ENCODE results near the gene CDKN1A. TPM values are rescaled to one million over a fixed set of nuclear protein-coding genes. Genes with fewer than 3 reads are reported as not detected.
A peak's percentile ranks its signal among the peaks of the same experiment; 100 is the strongest.

The CDKN1A gene
- total and polyA plus RNA-seq, 9 of the 15 experiments (the other 6 are each of a cell fraction or from before 2014, with no cell fraction given), result 0.25 to 8.1 (median 5.1) TPM

GRCh38 chr6:36676141-36677058, 2.1 kb upstream of the CDKN1A start:
- Histone ChIP-seq H3K4me2 (ENCODE audit: insufficient read depth, low read length) (no peak overlapping the region), H3K9ac (ENCODE audit: insufficient read depth in 1 of 2, low read depth in 2 of 2, low read length in 2 of 2) (no peak overlapping the region), H3K27me3 (ENCODE audit: control insufficient read depth in 2 of 2, insufficient read depth in 2 of 2, low read length in 2 of 2) (peaks cover 23 to 41% of the 10 kb centered on the region in 2 experiments), H3K79me2 (ENCODE audit: control insufficient read depth, insufficient read depth, low read length) (no peaks in the 10 kb centered on the region; the same call in 2 of the 3 replicates), H4K20me1 (replicated peaks; ENCODE audit: control insufficient read depth, insufficient read depth, low read length) (no peaks in the 10 kb centered on the region), H3K36me3 (ENCODE audit: control insufficient read depth, insufficient read depth, low read length) (no peaks in the 10 kb centered on the region), H3K4me1 (replicated peaks in 1 of 2; ENCODE audit: control insufficient read depth in 2 of 2, insufficient read depth in 2 of 2, low read length in 2 of 2) (peaks cover 22 to 29% of the 10 kb centered on the region in 2 experiments), H3K27ac (ENCODE audit: extremely low read depth, low read depth, low read length) (no peak overlapping the region), H3K9me1 (ENCODE audit: control insufficient read depth, insufficient read depth, low read length) (no peaks in the 10 kb centered on the region), H3K9me3 (replicated peaks; ENCODE audit: control insufficient read depth, insufficient read depth, low read depth, low read length) (no peaks in the 10 kb centered on the region), H3K4me3 (no peak overlapping the region), H2AFZ (ENCODE audit: low read depth, low read length) (no peak overlapping the region)
- no TSS peak for BruUV-seq (replicated peaks)
- 1% methylated on average over 4 of the region's 4 CpGs for WGBS (ENCODE audit: insufficient coverage, low coverage, missing lambda C conversion rate)
- ChIA-PET CTCF (ENCODE audit: low intra/inter-chr PET ratio) (no interaction called here), POLR2A (interaction anchor here (0.6 to 3.3 kb wide), 5 partner anchors 22 to 314 kb away, joined by 3 to 16 read pairs (median 3); no protein-coding TSS in a partner anchor)
- intact Hi-C loops (cut with micrococcal nuclease) (loop anchor here (10.0 kb wide), 1 partner anchor 252 kb away; no protein-coding TSS in a partner anchor), in situ Hi-C loops (cut with MboI) (no loop called here)
- no peak for DNase-seq (ENCODE audit: extremely low read depth in 1 of 4, low spot score in 3 of 4)
- FAIRE-seq, result no peak
- ATAC-seq, result no peak
- TF ChIP-seq RFX7 (CRISPR knock-in tag; IDR thresholded peaks at IDR 0.05) (no peak), MCM2 (IDR thresholded peaks at IDR 0.05; ENCODE audit: low read depth) (no peak), SAP30 (IDR thresholded peaks at IDR 0.05; ENCODE audit: borderline replicate concordance, insufficient read depth, low read depth, low read length, poor library complexity, severe bottlenecking) (no peak), SPI1 (IDR thresholded peaks at IDR 0.05; ENCODE audit: borderline replicate concordance, low read depth, low read length) (peak; percentile 76; the same call in 1 of the 2 replicates), NEUROD1 (IDR thresholded peaks at IDR 0.05; ENCODE audit: borderline replicate concordance, low read depth, low read length, partially characterized antibody) (no peak), ZNF696 (CRISPR knock-in tag; conservative IDR thresholded peaks at IDR 0.05) (no peak), USF1 (CRISPR knock-in tag; IDR thresholded peaks at IDR 0.05) (0 out of 2 replicates have a peak, but pooled peaks have one; percentile 9), FOXA3 (CRISPR knock-in tag; conservative IDR thresholded peaks at IDR 0.05 in 1 of 2, IDR thresholded peaks at IDR 0.05 in 1 of 2) (0 out of 4 replicates have a peak, but pooled peaks of 1 of the 2 experiments have one; percentile 34)
- TF ChIP-seq, protein P1, sequence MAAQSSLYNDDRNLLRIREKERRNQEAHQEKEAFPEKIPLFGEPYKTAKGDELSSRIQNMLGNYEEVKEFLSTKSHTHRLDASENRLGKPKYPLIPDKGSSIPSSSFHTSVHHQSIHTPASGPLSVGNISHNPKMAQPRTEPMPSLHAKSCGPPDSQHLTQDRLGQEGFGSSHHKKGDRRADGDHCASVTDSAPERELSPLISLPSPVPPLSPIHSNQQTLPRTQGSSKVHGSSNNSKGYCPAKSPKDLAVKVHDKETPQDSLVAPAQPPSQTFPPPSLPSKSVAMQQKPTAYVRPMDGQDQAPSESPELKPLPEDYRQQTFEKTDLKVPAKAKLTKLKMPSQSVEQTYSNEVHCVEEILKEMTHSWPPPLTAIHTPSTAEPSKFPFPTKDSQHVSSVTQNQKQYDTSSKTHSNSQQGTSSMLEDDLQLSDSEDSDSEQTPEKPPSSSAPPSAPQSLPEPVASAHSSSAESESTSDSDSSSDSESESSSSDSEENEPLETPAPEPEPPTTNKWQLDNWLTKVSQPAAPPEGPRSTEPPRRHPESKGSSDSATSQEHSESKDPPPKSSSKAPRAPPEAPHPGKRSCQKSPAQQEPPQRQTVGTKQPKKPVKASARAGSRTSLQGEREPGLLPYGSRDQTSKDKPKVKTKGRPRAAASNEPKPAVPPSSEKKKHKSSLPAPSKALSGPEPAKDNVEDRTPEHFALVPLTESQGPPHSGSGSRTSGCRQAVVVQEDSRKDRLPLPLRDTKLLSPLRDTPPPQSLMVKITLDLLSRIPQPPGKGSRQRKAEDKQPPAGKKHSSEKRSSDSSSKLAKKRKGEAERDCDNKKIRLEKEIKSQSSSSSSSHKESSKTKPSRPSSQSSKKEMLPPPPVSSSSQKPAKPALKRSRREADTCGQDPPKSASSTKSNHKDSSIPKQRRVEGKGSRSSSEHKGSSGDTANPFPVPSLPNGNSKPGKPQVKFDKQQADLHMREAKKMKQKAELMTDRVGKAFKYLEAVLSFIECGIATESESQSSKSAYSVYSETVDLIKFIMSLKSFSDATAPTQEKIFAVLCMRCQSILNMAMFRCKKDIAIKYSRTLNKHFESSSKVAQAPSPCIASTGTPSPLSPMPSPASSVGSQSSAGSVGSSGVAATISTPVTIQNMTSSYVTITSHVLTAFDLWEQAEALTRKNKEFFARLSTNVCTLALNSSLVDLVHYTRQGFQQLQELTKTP (IDR thresholded peaks at IDR 0.05; ENCODE audit: low read depth in 1 of 2, partially characterized antibody in 2 of 2), result no peak
- TF ChIP-seq, protein P2, sequence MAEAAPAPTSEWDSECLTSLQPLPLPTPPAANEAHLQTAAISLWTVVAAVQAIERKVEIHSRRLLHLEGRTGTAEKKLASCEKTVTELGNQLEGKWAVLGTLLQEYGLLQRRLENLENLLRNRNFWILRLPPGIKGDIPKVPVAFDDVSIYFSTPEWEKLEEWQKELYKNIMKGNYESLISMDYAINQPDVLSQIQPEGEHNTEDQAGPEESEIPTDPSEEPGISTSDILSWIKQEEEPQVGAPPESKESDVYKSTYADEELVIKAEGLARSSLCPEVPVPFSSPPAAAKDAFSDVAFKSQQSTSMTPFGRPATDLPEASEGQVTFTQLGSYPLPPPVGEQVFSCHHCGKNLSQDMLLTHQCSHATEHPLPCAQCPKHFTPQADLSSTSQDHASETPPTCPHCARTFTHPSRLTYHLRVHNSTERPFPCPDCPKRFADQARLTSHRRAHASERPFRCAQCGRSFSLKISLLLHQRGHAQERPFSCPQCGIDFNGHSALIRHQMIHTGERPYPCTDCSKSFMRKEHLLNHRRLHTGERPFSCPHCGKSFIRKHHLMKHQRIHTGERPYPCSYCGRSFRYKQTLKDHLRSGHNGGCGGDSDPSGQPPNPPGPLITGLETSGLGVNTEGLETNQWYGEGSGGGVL (CRISPR knock-in tag; IDR thresholded peaks at IDR 0.05), result no peak
- TF ChIP-seq, protein P3, sequence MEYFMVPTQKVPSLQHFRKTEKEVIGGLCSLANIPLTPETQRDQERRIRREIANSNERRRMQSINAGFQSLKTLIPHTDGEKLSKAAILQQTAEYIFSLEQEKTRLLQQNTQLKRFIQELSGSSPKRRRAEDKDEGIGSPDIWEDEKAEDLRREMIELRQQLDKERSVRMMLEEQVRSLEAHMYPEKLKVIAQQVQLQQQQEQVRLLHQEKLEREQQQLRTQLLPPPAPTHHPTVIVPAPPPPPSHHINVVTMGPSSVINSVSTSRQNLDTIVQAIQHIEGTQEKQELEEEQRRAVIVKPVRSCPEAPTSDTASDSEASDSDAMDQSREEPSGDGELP (CRISPR knock-in tag; IDR thresholded peaks at IDR 0.05; ENCODE audit: borderline replicate concordance), result no peak

Measured in K562 (cell line).